KBM-7 (cell line): ENCODE data around the gene MAST4.

Experiments used
- DNase-seq: peaks from one replicate; pipeline ENCODE4 v3.0.0-alpha.2; 2015
- in situ Hi-C: fragments of 300-500 bp; cut with MboI; formaldehyde crosslinking; loops from 2 replicates; pipeline ENCODE4 v1.14.3; 2020; ENCODE audit warnings: low sequenced_read_pairs, low pct_unique_long_range_greater_than_20kb, mixed read lengths

MAST4 gene

DNA sequence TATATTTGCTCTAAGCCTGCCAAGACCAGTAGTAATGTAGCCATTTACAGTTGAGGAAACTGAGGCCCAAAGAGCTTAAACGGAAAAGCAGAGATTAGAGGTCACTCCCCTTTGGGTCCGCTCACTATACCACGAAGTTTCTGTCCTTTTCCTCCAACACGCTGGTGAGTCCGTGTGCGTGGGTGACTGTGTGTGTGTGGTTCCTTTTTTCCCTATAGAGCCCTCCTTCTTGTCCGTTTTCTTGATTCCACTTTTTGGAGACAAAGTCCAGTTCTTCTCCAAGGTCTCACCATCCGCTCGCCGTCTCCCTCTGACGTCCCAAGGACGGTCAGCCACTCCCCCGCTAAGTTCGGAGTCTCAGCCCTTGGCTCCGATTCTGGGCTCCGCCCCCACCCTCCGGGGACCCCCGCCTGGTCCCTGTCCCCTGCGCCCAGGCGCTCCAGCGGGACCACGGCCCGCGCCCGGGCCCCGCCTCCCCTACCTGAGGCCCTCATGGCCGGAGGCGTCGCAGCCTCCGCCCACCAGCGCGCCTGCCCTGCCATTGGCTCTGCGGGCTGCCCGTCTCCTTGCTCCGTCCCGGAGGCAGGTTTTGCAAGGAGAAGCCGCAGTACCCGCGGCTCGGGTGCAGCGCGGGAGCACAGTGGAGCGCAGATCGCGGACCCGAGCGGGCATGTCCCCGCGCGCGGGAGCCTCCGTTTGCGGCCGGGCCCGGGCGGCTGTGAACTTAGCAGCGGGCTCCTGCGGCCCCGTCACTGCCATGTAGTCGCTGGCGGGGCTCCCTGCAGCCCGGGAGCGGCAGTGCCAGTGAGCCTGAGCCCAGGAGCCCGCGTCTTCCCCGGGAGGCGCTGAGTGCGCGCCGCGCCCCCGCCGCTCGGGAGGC is at the start of gene MAST4:
Gene MAST4, plus strand, starts transcription at position 638 of the 880 bp plus-strand sequence. CDS start 263 bp downstream, outside the sequence.
- in situ Hi-C loops: no loop called here
- peak; percentile 81 for DNase-seq

DNA sequence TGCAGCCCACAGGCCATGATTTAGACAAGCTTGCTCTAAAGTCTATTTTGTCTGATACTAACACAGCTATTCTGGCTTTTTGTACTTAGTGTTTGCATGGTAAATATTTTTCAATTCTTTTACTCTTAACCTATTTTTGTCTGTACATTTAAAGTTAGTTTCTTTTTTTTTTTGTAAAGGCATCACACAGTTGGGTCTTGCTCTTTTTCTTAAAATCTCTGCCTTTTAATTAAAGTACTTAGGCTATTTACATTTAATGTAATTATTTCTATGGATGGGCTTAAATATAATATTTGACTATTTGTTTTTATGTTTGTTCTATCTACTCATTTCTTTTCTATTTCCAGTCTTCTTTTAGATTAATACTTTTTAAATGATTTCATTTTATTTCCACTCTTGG is 49.7 kb upstream of the MAST4 start:
- in situ Hi-C loops: no loop called here
- no peak for DNase-seq

DNA sequence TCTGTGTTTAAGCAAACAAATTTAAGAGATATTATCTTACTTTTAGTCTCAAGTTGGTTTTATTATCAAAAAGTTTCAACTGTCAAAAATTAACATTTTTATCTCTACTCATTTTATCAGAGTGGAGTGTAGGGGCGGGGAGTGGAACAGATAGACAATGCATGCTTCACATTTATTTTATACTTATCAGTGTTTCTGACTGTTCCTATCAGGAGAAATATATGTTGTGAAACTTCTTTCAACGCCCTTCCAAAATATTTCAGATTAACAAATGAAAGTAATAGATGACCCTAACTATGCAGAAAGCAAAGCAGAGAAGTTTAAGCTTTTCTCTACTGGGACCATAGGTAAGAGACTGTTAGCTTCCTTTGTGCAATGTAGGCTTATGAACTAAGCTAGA is 44.9 kb upstream of the MAST4 start:
- in situ Hi-C loops: no loop called here
- DNase-seq: no peak

DNA sequence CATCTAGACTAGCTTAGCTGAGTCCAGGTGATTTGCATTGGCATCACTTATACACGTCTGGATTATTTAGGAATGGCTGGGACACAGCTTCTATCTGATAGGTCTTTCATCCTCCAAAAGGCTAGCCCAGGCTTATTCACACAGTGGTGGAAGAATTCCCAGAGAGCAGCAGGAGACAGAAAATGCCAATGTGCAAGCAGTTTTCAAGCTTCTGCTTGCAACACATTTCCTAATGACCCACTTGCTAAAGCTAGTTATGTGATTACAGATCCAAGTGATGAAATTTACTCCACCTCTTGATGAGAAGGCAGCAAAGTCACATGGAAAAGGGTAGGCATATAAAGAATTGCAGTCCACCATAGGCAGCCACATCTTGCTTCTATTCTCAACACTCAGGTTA is 44.2 kb upstream of the MAST4 start:
- in situ Hi-C loops: no loop called here

DNA sequence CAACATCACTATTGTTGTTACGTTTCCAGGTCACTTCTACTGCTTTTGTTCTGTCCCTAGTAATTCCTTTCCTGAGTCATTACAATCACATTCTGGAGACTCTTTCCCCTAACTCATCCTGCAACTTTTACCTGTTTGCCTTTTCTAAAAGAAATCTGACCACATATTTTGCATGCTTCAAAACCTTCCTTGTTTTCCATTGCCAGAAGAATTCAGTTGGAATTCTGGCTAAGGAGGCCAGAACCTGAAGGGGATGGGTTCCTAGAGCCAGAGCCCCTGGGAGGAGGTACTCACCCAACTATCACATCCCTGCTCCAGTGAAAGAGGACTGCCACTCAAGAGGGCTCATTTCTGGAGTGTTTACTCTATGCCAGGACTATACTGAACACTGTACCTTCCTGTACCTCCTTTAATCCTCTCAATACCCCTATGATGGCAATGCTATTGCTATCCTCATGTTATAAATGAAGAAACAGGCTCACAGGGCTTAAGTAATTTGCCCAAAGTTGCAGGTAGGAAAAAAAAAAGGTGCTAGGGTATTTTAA is 42.8 kb upstream of the MAST4 start:
- DNase-seq: no peak
- in situ Hi-C loops: no loop called here

More for the DNA sequence above, 44.2 kb upstream of the MAST4 start:
- no peak for DNase-seq

DNA sequence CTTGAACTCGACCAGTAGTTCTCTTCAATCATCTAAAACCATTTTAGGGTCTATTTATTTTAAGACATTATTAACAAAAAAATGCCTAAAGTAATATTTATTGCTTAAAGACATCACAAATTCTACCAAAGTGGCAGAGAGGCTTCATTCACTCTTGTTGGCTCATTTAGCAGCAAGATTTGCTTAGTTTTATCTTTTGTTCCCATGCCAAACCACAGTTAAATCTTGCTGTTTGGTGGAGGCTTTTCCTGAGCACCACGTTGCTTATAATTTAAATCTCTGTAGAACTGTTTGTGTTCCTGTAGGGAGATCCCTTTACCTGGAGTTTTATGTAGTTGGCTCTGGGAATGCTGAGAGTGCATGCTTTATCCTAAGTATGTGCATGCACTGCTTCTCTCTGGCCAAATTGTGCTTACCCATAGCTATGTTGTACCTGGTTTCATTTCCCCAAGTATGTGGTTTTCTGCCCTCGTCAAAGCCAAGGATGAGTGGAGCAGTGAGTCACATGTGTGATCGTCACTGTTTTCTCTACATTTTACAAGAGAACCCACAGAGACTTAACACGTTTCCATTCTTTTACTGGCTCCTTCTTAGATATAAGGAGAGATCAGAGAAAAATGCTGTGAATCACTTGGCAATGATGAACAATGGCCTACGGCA is 42.1 kb upstream of the MAST4 start:
- in situ Hi-C loops: no loop called here
- no peak for DNase-seq

DNA sequence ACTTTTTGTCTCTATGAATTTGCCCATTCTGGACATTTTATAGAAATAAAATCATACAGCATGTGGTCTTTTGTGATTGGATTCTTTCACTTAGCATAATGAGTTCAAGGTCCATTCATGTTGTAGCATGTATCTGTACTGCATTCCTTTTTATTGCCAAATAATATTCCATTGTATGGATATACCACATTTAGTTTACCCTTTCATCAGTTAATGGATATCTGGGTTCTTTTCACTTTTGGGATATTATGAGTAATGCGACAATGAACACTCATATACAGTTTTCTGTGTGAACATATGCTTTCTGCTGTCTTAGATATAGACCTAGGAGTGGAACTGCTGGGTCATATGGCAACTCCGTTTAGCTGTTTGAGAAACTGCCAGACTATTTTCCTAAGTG is 41.3 kb upstream of the MAST4 start:
- in situ Hi-C loops: no loop called here

DNA sequence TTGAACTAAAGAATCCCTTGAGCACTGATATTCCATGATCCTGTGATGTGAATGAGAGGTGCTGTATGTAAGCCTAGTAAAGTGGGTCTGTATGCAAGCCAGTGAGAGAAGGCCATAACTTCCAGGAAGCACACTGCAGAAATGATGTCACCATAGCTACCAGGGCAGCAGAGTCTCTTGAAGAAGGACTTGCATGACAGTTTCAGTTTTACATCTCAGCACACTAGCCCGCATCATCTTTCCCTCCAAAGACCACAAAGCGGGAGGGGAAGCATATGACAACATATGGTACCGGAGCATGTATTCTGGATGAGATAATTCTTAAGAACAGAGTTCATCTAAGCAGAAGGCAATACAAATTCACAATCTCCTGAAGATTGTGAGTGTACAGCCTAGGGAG is 37.6 kb upstream of the MAST4 start:
- in situ Hi-C loops: no loop called here
- DNase-seq: no peak

More for the DNA sequence above, 41.3 kb upstream of the MAST4 start:
- no peak for DNase-seq

DNA sequence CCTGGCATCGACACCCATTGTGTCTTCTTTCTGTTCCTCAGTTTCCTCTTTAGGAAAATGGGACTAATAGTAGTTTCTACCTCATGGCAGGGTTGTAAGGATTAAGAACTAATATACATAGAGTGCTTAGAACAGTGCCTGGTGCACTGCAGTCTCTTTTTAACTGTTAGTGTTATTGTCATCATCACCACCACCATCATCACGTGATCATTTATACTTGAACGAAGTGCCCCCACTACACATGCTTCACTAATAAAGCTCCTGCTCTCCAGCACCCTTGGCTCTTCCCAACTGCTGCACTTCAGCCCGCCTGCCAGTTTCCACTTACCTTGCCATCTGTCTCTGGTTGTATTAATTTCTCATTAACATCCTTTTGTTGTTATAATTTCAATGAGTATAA is 35.8 kb upstream of the MAST4 start:
- DNase-seq: no peak

DNA sequence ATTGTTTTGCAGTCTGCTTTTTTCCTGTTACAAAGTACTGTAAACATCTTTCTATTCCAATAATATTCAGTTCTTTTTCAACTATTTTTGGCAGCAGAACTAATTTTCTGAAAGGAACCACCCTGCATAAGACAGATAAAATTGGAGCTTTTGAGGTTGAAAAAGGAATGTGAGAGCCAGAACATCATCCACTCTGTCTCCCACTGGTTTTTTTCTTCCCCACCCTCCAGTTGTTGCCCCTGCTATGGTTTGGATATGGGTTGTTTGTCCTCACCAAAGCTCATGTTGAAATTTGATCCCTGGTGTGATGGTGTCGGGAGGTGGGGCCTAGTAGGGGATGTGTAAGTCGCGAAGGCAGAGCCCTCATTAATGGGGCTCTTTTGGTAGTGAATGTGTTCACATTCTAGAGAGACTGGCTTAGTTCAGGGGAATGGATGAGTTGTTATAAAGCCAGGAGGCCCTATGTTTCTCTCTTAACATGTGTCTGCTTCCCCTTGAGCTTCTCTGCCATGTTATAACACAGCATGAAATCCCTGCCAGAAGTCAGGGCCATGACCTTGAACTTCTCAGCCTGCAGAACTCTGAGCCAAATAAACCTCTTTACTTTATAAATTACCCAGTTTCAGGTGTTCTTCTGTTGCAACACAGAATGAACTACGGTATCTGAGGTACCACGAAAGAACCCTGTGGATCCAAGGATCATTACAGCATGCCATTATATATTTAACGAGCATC is 34.8 kb upstream of the MAST4 start:
- in situ Hi-C loops: no loop called here
- DNase-seq: no peak

More for the DNA sequence above, 35.8 kb upstream of the MAST4 start:
- in situ Hi-C loops: no loop called here

GRCh38 chr5:66565878-66566277 is 30.3 kb upstream of the MAST4 start:
- in situ Hi-C loops: no loop called here
- DNase-seq: no peak

GRCh38 chr5:66567474-66567873 is 28.7 kb upstream of the MAST4 start:
- in situ Hi-C loops: no loop called here
- no peak for DNase-seq

DNA sequence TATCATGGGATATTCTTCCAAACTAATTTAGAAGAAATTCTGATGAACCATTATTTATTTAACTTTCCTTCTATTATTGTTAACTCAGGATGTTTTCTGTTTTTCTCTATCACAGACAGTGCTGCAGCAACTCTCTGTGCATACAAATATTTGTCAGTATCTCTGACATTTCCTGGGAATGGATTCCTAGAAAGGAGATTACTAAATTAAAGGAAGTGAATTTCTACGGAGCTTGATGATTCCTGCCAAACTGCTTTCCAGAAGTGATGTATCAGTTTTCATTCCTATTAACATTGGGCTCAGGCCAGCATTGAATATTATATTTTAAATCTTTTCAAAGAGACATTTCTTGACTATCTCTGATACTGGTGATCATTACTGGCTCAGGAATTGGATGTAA is 26.0 kb upstream of the MAST4 start:
- in situ Hi-C loops: no loop called here
- no peak for DNase-seq

GRCh38 chr5:66573733-66574132 is 22.5 kb upstream of the MAST4 start:
- in situ Hi-C loops: no loop called here
- no peak for DNase-seq

GRCh38 chr5:66582499-66583165 is 13.6 kb upstream of the MAST4 start:
- in situ Hi-C loops: no loop called here
- DNase-seq: peak; percentile 29

GRCh38 chr5:66585291-66585690 is 10.9 kb upstream of the MAST4 start:
- in situ Hi-C loops: no loop called here
- no peak for DNase-seq

DNA sequence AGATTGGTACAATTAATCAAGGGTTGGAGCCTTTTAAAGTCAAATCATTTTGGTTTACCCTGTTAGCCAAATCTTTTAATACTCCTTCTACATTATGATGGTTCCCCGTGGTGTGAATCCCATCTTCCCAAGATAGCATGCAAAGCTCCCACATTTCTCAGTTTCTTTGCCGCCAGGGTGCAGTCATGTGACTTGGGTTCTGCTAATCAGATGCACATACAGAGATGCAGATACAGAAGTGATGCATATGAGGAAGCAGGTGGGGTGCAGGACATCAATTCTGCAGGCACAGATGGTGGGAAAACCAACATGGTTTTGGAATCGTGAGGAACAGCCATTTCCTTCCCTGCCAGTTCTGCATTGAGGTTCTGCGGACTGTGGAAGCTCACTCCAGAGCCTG is 8.4 kb upstream of the MAST4 start:
- in situ Hi-C loops: no loop called here
- DNase-seq: no peak

DNA sequence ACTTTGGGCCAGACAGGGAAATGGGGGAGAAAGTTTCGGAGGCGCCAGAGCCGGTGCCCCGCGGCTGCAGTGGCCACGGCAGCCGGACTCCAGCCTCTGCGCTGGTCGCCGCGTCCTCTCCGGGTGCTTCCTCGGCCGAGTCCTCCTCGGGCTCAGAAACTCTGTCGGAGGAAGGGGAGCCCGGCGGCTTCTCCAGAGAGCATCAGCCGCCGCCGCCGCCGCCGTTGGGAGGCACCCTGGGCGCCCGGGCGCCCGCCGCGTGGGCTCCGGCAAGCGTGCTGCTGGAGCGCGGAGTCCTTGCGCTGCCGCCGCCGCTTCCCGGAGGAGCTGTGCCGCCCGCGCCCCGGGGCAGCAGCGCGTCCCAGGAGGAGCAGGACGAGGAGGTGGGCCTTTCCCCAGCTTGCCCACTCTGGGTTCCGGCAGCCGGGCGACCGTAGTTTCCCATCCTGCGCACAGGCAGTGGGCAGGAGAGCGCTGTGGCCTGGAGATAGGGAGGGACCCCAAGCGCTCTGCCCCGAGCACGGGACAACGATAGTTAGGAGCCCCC is 516 bp downstream of the MAST4 start:
- in situ Hi-C loops: no loop called here
- peak; percentile 32 for DNase-seq
